ENCODE measurements around the gene SLC17A8.
"Not testable (repeated sequence)": the region's sequence is repeated elsewhere in the genome, so short reads cannot be mapped to it uniquely, and the experiment has no call there.

The SLC17A8 gene

GRCh38 chr12:100426145-100426544 lies 69.3 kb downstream of the SLC17A8 start:
- no peak overlapping the region for H3K9ac ChIP-seq (ENCODE audit: low read length)
- H3K4me3 ChIP-seq (ENCODE audit: insufficient read depth in 1 of 2, low read depth in 1 of 2, low read length in 2 of 2), result no peak overlapping the region
- H3K4ac ChIP-seq (ENCODE audit: low read depth in 1 of 2, low read length in 2 of 2), result no peak overlapping the region
- H3K4me1 ChIP-seq (ENCODE audit: control insufficient read depth, insufficient read depth, low read depth, low read length), result no peaks in the 10 kb centered on the region
- H3K36me3 ChIP-seq (ENCODE audit: control insufficient read depth in 1 of 2, insufficient read depth in 2 of 2, low read depth in 1 of 2, low read length in 2 of 2), result no peaks in the 10 kb centered on the region
- H2BK5ac ChIP-seq (ENCODE audit: low read depth, low read length, poor library complexity, severe bottlenecking), result no peak overlapping the region
- peaks cover 4% of the 10 kb centered on the region for H3K9me3 ChIP-seq (ENCODE audit: control insufficient read depth, low read length)
- no peak overlapping the region for H3K27ac ChIP-seq (ENCODE audit: low read length, poor library complexity, severe bottlenecking)
- no peaks in the 10 kb centered on the region for H3K79me1 ChIP-seq (replicated peaks; ENCODE audit: low read length, poor library complexity, severe bottlenecking)
- H4K91ac ChIP-seq (ENCODE audit: low read length), result no peak overlapping the region
- H3K27me3 ChIP-seq (ENCODE audit: control insufficient read depth in 1 of 2, insufficient read depth in 1 of 2, low read length in 2 of 2), result no peaks in the 10 kb centered on the region
- WGBS, result 0% methylated on average over 1 of the region's 1 CpG
- no peak overlapping the region for H3K23ac ChIP-seq (ENCODE audit: low read length in 2 of 2)
- no peak overlapping the region for H2AK5ac ChIP-seq (ENCODE audit: low read length, severe bottlenecking)
- H2BK12ac ChIP-seq (ENCODE audit: low read length in 2 of 2), result no peak overlapping the region
- H2AFZ ChIP-seq (ENCODE audit: low read depth, low read length), result no peak overlapping the region
- no peak overlapping the region for H3K4me2 ChIP-seq (ENCODE audit: low read length, poor library complexity, severe bottlenecking)
- H2BK15ac ChIP-seq (ENCODE audit: low read depth, poor library complexity, severe bottlenecking), result no peak overlapping the region
- H3K18ac ChIP-seq (ENCODE audit: low read depth in 1 of 2, low read length in 2 of 2), result no peak overlapping the region
- no peak overlapping the region for H2BK120ac ChIP-seq (ENCODE audit: low read depth, low read length)
- no peak for DNase-seq
- H4K8ac ChIP-seq (ENCODE audit: low read length), result no peak overlapping the region
- H3K14ac ChIP-seq (ENCODE audit: low read length in 2 of 2), result no peak overlapping the region

GRCh38 chr12:100427078-100427477 lies 70.2 kb downstream of the SLC17A8 start:
- Histone ChIP-seq H3K27ac (ENCODE audit: low read length, poor library complexity, severe bottlenecking) (no peak overlapping the region), H3K79me1 (replicated peaks; ENCODE audit: low read length, poor library complexity, severe bottlenecking) (no peaks in the 10 kb centered on the region), H3K4me2 (ENCODE audit: low read length, poor library complexity, severe bottlenecking) (no peak overlapping the region), H4K8ac (ENCODE audit: low read length) (no peak overlapping the region), H2BK5ac (ENCODE audit: low read depth, low read length, poor library complexity, severe bottlenecking) (no peak overlapping the region), H2AFZ (ENCODE audit: low read depth, low read length) (no peak overlapping the region), H3K36me3 (ENCODE audit: control insufficient read depth in 1 of 2, insufficient read depth in 2 of 2, low read depth in 1 of 2, low read length in 2 of 2) (no peaks in the 10 kb centered on the region), H2BK12ac (ENCODE audit: low read length in 2 of 2) (no peak overlapping the region), H3K9ac (ENCODE audit: low read length) (no peak overlapping the region), H2BK15ac (ENCODE audit: low read depth, poor library complexity, severe bottlenecking) (no peak overlapping the region), H2BK120ac (ENCODE audit: low read depth, low read length) (no peak overlapping the region), H3K4ac (ENCODE audit: low read depth in 1 of 2, low read length in 2 of 2) (no peak overlapping the region), H3K9me3 (ENCODE audit: control insufficient read depth, low read length) (peaks cover 4% of the 10 kb centered on the region), H3K27me3 (ENCODE audit: control insufficient read depth in 1 of 2, insufficient read depth in 1 of 2, low read length in 2 of 2) (no peaks in the 10 kb centered on the region), H3K4me1 (ENCODE audit: control insufficient read depth, insufficient read depth, low read depth, low read length) (no peaks in the 10 kb centered on the region), H3K4me3 (ENCODE audit: insufficient read depth in 1 of 2, low read depth in 1 of 2, low read length in 2 of 2) (no peak overlapping the region), H3K23ac (ENCODE audit: low read length in 2 of 2) (no peak overlapping the region), H2AK5ac (ENCODE audit: low read length, severe bottlenecking) (no peak overlapping the region), H3K18ac (ENCODE audit: low read depth in 1 of 2, low read length in 2 of 2) (no peak overlapping the region), H3K14ac (ENCODE audit: low read length in 2 of 2) (no peak overlapping the region), H4K91ac (ENCODE audit: low read length) (no peak overlapping the region)
- WGBS, result 38% methylated on average over 3 of the region's 3 CpGs
- DNase-seq, result peak; percentile 15

GRCh38 chr12:100430251-100430650 lies 73.4 kb downstream of the SLC17A8 start:
- not testable (repeated sequence) for H3K4ac ChIP-seq (ENCODE audit: low read depth in 1 of 2, low read length in 2 of 2); H2BK5ac ChIP-seq (ENCODE audit: low read depth, low read length, poor library complexity, severe bottlenecking); H3K36me3 ChIP-seq (ENCODE audit: control insufficient read depth in 1 of 2, insufficient read depth in 2 of 2, low read depth in 1 of 2, low read length in 2 of 2); H2BK120ac ChIP-seq (ENCODE audit: low read depth, low read length); H3K18ac ChIP-seq (ENCODE audit: low read depth in 1 of 2, low read length in 2 of 2); H2AFZ ChIP-seq (ENCODE audit: low read depth, low read length); DNase-seq; H3K9ac ChIP-seq (ENCODE audit: low read length); H3K4me2 ChIP-seq (ENCODE audit: low read length, poor library complexity, severe bottlenecking); H4K91ac ChIP-seq (ENCODE audit: low read length); H3K27me3 ChIP-seq (ENCODE audit: control insufficient read depth in 1 of 2, insufficient read depth in 1 of 2, low read length in 2 of 2); H3K4me3 ChIP-seq (ENCODE audit: insufficient read depth in 1 of 2, low read depth in 1 of 2, low read length in 2 of 2); H3K14ac ChIP-seq (ENCODE audit: low read length in 2 of 2); H2AK5ac ChIP-seq (ENCODE audit: low read length, severe bottlenecking); H3K79me1 ChIP-seq (replicated peaks; ENCODE audit: low read length, poor library complexity, severe bottlenecking); H3K23ac ChIP-seq (ENCODE audit: low read length in 2 of 2); H2BK12ac ChIP-seq (ENCODE audit: low read length in 2 of 2); H3K4me1 ChIP-seq (ENCODE audit: control insufficient read depth, insufficient read depth, low read depth, low read length); H4K8ac ChIP-seq (ENCODE audit: low read length); H2BK15ac ChIP-seq (ENCODE audit: low read depth, poor library complexity, severe bottlenecking); H3K9me3 ChIP-seq (ENCODE audit: control insufficient read depth, low read length); H3K27ac ChIP-seq (ENCODE audit: low read length, poor library complexity, severe bottlenecking)
- 94% methylated on average over 22 of the region's 32 CpGs for WGBS

GRCh38 chr12:100433701-100434100 lies 76.8 kb downstream of the SLC17A8 start:
- no peak overlapping the region for H2AK5ac ChIP-seq (ENCODE audit: low read length, severe bottlenecking)
- no peak overlapping the region for H3K27ac ChIP-seq (ENCODE audit: low read length, poor library complexity, severe bottlenecking)
- no peak overlapping the region for H2BK5ac ChIP-seq (ENCODE audit: low read depth, low read length, poor library complexity, severe bottlenecking)
- H3K18ac ChIP-seq (ENCODE audit: low read depth in 1 of 2, low read length in 2 of 2), result no peak overlapping the region
- no peak overlapping the region for H2BK15ac ChIP-seq (ENCODE audit: low read depth, poor library complexity, severe bottlenecking)
- no peaks in the 10 kb centered on the region for H3K79me1 ChIP-seq (replicated peaks; ENCODE audit: low read length, poor library complexity, severe bottlenecking)
- no peak for DNase-seq
- H2AFZ ChIP-seq (ENCODE audit: low read depth, low read length), result no peak overlapping the region
- no peaks in the 10 kb centered on the region for H3K27me3 ChIP-seq (ENCODE audit: control insufficient read depth in 1 of 2, insufficient read depth in 1 of 2, low read length in 2 of 2)
- H2BK12ac ChIP-seq (ENCODE audit: low read length in 2 of 2), result no peak overlapping the region
- no peak overlapping the region for H3K14ac ChIP-seq (ENCODE audit: low read length in 2 of 2)
- no peak overlapping the region for H3K4me2 ChIP-seq (ENCODE audit: low read length, poor library complexity, severe bottlenecking)
- 63% methylated on average over 2 of the region's 2 CpGs for WGBS
- no peaks in the 10 kb centered on the region for H3K4me1 ChIP-seq (ENCODE audit: control insufficient read depth, insufficient read depth, low read depth, low read length)
- H4K91ac ChIP-seq (ENCODE audit: low read length), result no peak overlapping the region
- H3K4ac ChIP-seq (ENCODE audit: low read depth in 1 of 2, low read length in 2 of 2), result no peak overlapping the region
- H4K8ac ChIP-seq (ENCODE audit: low read length), result no peak overlapping the region
- no peak overlapping the region for H3K4me3 ChIP-seq (ENCODE audit: insufficient read depth in 1 of 2, low read depth in 1 of 2, low read length in 2 of 2)
- no peaks in the 10 kb centered on the region for H3K36me3 ChIP-seq (ENCODE audit: control insufficient read depth in 1 of 2, insufficient read depth in 2 of 2, low read depth in 1 of 2, low read length in 2 of 2)
- H3K23ac ChIP-seq (ENCODE audit: low read length in 2 of 2), result no peak overlapping the region
- no peak overlapping the region for H2BK120ac ChIP-seq (ENCODE audit: low read depth, low read length)
- no peaks in the 10 kb centered on the region for H3K9me3 ChIP-seq (ENCODE audit: control insufficient read depth, low read length)
- no peak overlapping the region for H3K9ac ChIP-seq (ENCODE audit: low read length)

Data from mesenchymal stem cell (in vitro differentiated cells and primary cell).